GM12891 (cell line): Measurements from ENCODE around the gene ADGRG1.

Experiments used
- DNase-seq: peaks from one replicate; pipeline ENCODE4 v3.0.0; 2011; ENCODE audit warnings: low spot score; ENCODE audit not compliant: insufficient read length
- FAIRE-seq: peaks from 2 replicates; lab custom pipeline; 2011; peaks lifted over from hg19 to GRCh38; lab: Jason Lieb, UNC
- PAX5 ChIP-seq: IDR thresholded peaks from 2 replicates; pipeline ENCODE4 v1.6.1; 2011; ENCODE audit warnings: low read length, moderate library complexity, mild to moderate bottlenecking; ENCODE audit not compliant: insufficient read depth, severe bottlenecking
- POLR2A ChIP-seq: IDR thresholded peaks from 2 replicates; pipeline ENCODE4 v1.6.1; 2011; ENCODE audit warnings: low read depth, low read length, control low read depth
- POLR2AphosphoS5 ChIP-seq: IDR thresholded peaks from 2 replicates; pipeline ENCODE4 v1.6.1; 2011; ENCODE audit warnings: low read depth, low read length, control low read depth
- POU2F2 ChIP-seq: IDR thresholded peaks from 2 replicates; pipeline ENCODE4 v1.6.1; 2011; ENCODE audit warnings: low read depth, mild to moderate bottlenecking, control low read depth, low read length, moderate library complexity
- SPI1 ChIP-seq: IDR thresholded peaks from 2 replicates; pipeline ENCODE4 v1.6.1; 2011; ENCODE audit warnings: low read depth, low read length, control low read depth
- TAF1 ChIP-seq: IDR thresholded peaks from 2 replicates; pipeline ENCODE4 v1.6.1; 2011; ENCODE audit warnings: low read depth, low read length, control low read depth

Gene ADGRG1

DNA sequence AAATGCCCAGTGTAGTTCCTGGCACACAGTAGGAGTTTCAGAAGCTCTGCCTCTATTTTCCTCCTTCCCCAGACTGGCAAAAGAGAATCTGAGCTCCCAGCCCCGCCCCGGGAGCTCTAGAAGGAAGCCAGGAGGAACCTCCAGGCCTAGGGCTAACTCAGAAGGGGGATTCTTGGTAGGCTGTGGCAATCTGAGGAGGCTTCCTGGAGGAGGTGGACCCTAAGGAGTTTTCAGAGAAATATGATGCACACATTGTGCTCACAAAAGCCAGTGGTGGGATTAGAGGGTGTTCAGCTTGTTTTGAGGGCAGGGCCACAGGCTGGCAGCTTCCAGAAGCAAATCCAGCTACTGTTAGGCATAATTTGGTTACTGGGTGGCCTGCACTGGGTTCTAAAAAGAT, 10.0 kb downstream of the ADGRG1 start:
- TF ChIP-seq POU2F2 (no peak), SPI1 (no peak), POLR2A (no peak), PAX5 (no peak), TAF1 (no peak), POLR2AphosphoS5 (no peak)
- no peak for FAIRE-seq
- no peak for DNase-seq

DNA sequence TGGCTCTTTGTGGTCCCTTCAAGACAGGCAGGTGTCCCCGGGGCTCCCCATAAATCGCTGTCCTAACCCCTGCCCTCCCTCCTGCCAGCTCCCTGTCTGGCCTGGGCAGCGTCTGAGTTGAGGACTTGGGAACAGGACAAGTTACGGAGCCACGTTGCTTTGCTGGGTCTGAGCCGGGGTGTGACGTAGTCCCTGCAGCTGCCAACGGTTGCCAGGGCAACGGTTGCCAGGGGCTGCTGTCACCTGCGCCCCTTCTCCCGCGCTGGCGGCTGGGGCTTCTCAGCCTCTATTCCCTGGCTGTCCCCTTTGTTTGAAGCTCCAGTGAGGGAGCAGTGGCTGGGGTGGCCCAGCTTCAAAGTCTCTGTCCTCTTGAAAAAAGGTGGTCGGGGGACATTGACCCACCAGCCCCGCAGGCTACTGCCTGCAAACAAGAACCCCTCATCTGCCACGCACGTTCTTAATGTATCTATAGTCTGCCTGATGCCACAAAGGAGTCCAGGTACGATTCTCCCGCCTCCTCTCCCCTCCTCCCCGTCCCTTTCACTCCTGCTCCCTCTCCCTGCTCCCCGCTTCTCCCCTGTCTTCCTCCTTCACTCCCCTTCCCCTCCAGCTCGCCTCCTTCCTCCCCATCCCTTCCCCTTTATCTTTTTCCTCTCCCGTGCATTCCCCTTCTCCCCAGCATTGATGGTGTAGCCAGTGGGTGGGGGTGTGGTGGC, 10.9 kb downstream of the ADGRG1 start:
- no peak for DNase-seq
- TF ChIP-seq TAF1 (no peak), POU2F2 (no peak), PAX5 (no peak), POLR2AphosphoS5 (no peak), POLR2A (no peak), SPI1 (no peak)
- FAIRE-seq, result peak; percentile 13

DNA sequence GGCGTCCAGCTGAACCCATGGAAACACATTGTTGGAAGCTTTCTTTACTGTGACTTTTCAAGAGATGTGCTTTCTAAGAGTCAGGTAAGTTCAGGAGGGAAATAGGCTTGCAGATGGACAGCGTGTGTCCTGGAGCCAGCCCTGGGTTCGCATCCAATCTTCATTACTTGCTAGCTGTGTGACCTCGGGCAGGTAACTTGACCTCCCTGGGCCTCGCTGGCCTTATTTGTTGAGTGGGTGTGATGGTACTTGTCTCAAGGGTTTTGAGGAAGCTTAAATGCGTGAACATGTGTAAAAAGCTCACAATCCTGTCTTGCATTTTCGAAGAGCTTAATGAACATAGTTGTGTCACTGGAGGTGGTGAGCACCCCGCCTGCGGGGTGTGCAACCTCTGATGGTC, 11.8 kb downstream of the ADGRG1 start:
- FAIRE-seq, result no peak
- TF ChIP-seq POLR2AphosphoS5, result no peak
- TF ChIP-seq POU2F2, result no peak
- no peak for TF ChIP-seq POLR2A
- TF ChIP-seq SPI1, result no peak
- TF ChIP-seq TAF1, result no peak
- TF ChIP-seq PAX5, result no peak

DNA sequence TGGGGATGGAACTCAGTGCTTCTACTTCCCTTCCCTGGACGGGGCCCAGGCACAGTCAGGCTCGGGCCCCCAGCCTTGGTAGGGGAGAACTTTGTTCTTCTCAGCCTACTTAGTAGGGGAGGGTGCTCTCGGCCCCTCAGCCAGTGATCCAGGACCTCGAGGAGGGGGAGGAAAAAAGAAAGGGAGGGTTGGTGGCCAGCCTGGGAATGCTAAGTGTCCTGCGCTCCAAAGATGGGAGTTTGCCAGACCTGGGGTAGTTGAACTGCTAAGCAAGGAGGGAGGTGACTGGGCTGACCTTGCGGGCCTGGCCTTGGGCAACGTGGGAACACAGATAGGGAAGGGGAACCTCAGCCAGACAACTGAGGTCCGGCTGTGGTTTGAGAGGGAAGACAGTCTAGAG, 12.2 kb downstream of the ADGRG1 start:
- FAIRE-seq (no peak), DNase-seq (no peak)
- TF ChIP-seq POU2F2, result no peak
- TF ChIP-seq POLR2A, result no peak
- TF ChIP-seq TAF1, result no peak
- TF ChIP-seq POLR2AphosphoS5, result no peak
- no peak for TF ChIP-seq PAX5
- TF ChIP-seq SPI1, result no peak

More for the DNA sequence above, 11.8 kb downstream of the ADGRG1 start:
- DNase-seq, result no peak

DNA sequence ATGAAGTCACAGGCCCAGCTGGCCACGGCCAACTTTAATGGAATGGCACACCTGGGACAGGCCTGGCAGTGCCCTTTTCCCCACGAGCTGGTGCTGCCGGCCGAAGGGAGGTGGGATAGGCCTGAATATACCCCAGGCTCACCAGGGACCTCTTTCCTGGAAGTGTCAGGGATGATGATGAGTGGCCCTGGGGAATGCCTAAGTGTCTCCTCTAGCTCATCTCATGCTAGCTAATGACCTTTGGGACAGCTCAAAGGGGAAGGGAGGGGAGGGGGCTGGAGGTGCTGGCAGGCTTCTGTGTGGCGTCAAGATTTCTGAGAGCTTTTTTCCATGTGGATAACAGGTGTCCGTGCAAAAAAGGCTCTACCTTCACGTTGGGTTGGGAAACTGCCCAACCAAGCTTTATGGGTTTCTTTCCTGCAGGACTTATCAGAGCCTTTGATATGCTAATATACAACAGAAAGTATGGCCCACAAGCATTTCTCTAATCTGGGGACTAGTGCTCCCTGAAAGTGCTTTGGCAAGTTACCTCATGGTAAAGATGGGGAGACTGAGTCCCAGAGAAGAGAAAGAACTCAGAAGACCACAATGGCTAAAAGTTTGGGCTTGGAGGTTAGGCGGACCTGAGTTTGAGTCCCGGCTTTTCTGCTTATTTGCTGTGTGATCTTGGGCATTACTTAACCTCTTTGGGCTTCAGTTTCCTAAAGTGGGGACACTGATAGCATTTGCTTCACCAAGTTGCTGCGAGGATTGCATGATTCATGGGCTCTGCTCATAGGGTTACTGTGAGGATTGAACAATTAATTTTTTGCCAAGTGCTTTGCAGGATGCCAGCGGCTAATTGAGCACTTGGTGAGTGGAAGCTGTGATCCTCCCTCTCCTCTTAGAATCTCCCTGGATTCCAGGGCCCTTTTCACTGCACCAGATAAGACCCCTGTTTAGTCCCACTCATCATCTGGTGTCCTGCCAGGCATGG, 14.0 kb downstream of the ADGRG1 start:
- FAIRE-seq (no peak), DNase-seq (no peak)
- TF ChIP-seq POU2F2 (no peak), PAX5 (no peak)

DNA sequence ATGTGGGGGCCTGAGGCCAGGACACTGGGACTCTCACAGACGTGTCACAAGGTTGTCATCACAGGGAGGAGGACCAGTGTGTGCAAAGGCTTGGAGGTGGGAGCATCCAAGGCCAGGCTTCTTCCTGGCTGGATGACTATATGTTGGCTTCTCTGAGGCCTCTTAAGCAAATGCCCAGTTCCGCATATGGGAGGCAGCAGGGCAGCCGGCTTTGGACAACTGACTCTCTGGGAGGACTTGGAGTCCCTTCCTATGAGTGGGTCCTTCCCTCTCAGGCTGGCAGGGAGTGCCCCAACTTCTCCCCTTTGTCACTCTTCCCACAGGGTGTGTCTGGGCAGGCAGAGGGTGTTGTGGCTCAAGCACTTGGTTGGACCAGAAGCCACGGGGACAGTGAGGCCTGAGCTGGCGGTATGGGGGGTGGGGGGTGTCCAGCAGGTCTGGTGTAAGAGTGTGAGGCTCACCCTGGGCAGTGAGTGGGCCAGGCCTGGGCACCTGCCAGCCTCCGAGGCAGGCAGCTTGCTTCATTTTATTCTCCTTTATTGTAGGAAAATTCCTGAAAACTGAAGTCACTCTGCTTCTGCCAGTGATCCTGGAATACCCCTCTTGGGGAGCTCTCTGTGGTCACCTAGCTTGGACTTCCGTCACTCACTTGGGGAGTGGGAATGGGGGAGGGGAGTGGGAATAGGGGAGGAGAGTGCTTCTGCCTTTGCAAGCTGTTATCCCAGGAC, 14.9 kb downstream of the ADGRG1 start:
- DNase-seq, result no peak
- TF ChIP-seq SPI1, result no peak
- no peak for TF ChIP-seq POLR2A
- TF ChIP-seq PAX5, result no peak
- TF ChIP-seq POU2F2, result no peak
- no peak for TF ChIP-seq POLR2AphosphoS5
- TF ChIP-seq TAF1, result no peak
- FAIRE-seq, result no peak

DNA sequence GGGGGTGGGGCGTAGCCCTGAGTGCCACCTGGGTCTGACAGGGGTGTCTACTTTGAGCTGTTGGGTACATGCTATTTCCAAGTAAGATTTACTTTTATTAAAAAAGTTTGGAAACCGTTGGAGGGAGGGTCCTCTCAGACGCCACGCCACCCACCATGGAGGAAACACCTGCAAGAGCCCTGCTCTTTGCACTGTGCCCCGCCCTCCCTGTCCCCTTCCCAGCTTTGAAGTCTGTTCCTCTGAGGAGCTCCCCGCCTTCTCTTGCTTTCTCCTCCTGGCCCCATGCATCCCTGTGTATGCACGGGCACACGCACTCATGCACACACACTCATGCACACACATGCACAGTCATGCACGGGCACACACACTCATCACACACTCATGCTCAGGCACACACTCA, 15.5 kb downstream of the ADGRG1 start:
- TF ChIP-seq PAX5 (no peak), TAF1 (no peak), SPI1 (no peak), POLR2AphosphoS5 (no peak), POLR2A (no peak), POU2F2 (no peak)
- no peak for FAIRE-seq
- no peak for DNase-seq

DNA sequence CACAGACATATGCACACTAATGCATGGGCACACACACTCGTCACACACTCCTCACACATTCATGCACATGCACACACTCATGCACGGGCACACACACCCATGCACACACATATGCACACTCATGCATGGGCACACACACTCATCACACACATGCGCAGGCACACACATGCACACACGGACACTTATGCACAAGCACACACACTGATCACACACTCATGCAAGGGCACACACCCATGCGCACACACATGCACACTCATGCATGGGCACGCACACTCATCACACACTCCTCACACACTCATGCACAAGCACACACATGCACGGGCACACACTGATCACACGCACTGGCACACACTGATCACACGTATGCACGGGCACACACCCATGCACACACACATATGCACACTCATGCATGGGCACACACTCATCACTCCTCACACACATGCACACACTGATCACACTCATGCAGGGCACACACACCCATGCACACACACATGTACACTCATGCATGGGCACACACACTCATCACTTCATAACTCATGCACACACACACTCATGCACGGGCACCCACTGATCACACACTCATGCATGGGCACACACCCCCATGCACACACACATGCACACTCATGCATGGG, 16.1 kb downstream of the ADGRG1 start:
- DNase-seq (no peak), FAIRE-seq (no peak)
- TF ChIP-seq PAX5 (no peak), SPI1 (no peak), TAF1 (no peak), POU2F2 (no peak), POLR2AphosphoS5 (no peak), POLR2A (no peak)

DNA sequence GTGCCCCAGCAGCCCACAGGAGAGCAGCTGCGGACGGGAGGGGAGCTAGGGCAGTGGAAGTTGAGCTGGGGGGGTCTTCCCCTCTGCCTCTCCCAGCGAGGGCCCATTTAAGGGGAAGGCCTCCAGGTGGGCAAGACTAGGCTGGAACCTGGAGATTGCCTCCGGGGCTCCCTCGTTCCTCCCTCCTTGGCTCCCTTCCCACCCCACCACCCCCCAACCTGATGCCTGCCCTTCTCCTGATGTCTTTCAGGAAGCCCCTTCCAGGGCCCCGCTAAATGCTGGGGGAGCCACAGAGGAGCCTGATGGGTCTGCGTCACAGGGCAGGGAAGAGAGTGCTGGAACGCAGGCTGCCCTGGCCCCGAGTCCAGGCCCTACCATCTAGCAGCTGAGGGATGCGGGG, 16.7 kb downstream of the ADGRG1 start:
- FAIRE-seq, result no peak
- no peak for TF ChIP-seq PAX5
- TF ChIP-seq POLR2A, result no peak
- no peak for TF ChIP-seq POU2F2
- no peak for TF ChIP-seq TAF1
- TF ChIP-seq POLR2AphosphoS5, result no peak
- no peak for TF ChIP-seq SPI1
- no peak for DNase-seq
